IMR-90 (cell line): Measurements from ENCODE around the gene TCF7L1. TPM values are rescaled to one million over a fixed set of nuclear protein-coding genes. Genes with fewer than 3 reads are reported as not detected.
A peak's percentile ranks its signal among the peaks of the same experiment; 100 is the strongest.

ENCODE experiments used
- ATAC-seq: fragments of 200-7000 bp; cut with Tn5 transposase; 2 replicates; pipeline ENCODE4 v1.9.1; 2020; ENCODE audit warnings: low read depth, mild to moderate bottlenecking, moderate library complexity
- BruUV-seq: library from RNA; stranded (reverse); fragments of 400-500 nt; replicated peaks from 2 replicates; lab custom pipeline; 2021; lab: Mats Ljungman, UMichigan
- CTCF ChIA-PET: fragments of 300-600 bp; formaldehyde crosslinking; extraction: SDS; loops from one replicate; lab custom pipeline; 2021; ENCODE audit warnings: antibody characterized with exemption; lab: Yijun Ruan, JAX
- POLR2A ChIA-PET: fragments of 300-600 bp; sonication (Branson Sonifier 250); formaldehyde crosslinking; loops from one replicate; lab custom pipeline; 2022; ENCODE audit warnings: antibody characterized with exemption; ENCODE audit not compliant: unreplicated experiment; lab: Charles Lee
- DNase-seq: peaks from one replicate; pipeline ENCODE4 v3.0.0; 2013
- H2AFZ ChIP-seq: replicated peaks from 2 replicates; pipeline ENCODE3; 2013; ENCODE audit warnings: low read length, mild to moderate bottlenecking; ENCODE audit not compliant: poor library complexity
- H2AK5ac ChIP-seq: 2 replicates; pipeline ENCODE4 v1.6.1; 2013; ENCODE audit warnings: low read depth, low read length, inconsistent platforms
- H2AK9ac ChIP-seq: replicated peaks from 2 replicates; pipeline ENCODE3; 2013; ENCODE audit warnings: mild to moderate bottlenecking, low read depth, low read length, moderate library complexity; ENCODE audit not compliant: poor library complexity
- H2BK120ac ChIP-seq: 2 replicates; pipeline ENCODE4 v1.6.1; 2013; ENCODE audit warnings: low read depth, low read length, inconsistent platforms
- H2BK15ac ChIP-seq: 3 replicates; pipeline ENCODE4 v1.6.1; 2013; ENCODE audit warnings: low read depth, low read length, inconsistent platforms
- H2BK20ac ChIP-seq: 2 replicates; pipeline ENCODE4 v1.6.1; 2013; ENCODE audit warnings: low read depth, mild to moderate bottlenecking, inconsistent platforms, low read length, moderate library complexity
- H2BK5ac ChIP-seq: 2 replicates; pipeline ENCODE4 v1.6.1; 2013; ENCODE audit warnings: mild to moderate bottlenecking, low read depth, low read length, inconsistent platforms; ENCODE audit not compliant: poor library complexity, severe bottlenecking
- H3K14ac ChIP-seq: replicated peaks from 2 replicates; pipeline ENCODE4 v1.6.1; 2013; ENCODE audit warnings: low read depth, low read length, inconsistent platforms
- H3K18ac ChIP-seq: 2 replicates; pipeline ENCODE4 v1.6.1; 2013; ENCODE audit warnings: low read depth, low read length, control low read depth
- H3K23ac ChIP-seq: 2 replicates; pipeline ENCODE4 v1.6.1; 2013; ENCODE audit warnings: low read depth, low read length, inconsistent platforms
- H3K27ac ChIP-seq: 2 replicates; pipeline ENCODE4 v1.5.1; 2013; ENCODE audit warnings: mild to moderate bottlenecking, control low read depth, low read length; ENCODE audit not compliant: insufficient read depth
- H3K27me3 ChIP-seq: 2 replicates; pipeline ENCODE4 v1.6.1; 2013; ENCODE audit warnings: low read length; ENCODE audit not compliant: control insufficient read depth, insufficient read depth
- H3K36me3 ChIP-seq: 2 replicates; pipeline ENCODE4 v1.6.1; 2013; ENCODE audit warnings: low read length, mixed read lengths; ENCODE audit not compliant: control insufficient read depth, insufficient read depth
- H3K4ac ChIP-seq: 2 replicates; pipeline ENCODE4 v1.6.1; 2013; ENCODE audit warnings: low read depth, low read length, inconsistent platforms
- H3K4me1 ChIP-seq: 2 replicates; pipeline ENCODE4 v1.6.1; 2013; ENCODE audit warnings: low read length, mixed read lengths; ENCODE audit not compliant: control insufficient read depth, insufficient read depth
- H3K4me2 ChIP-seq: 2 replicates; pipeline ENCODE4 v1.6.1; 2013; ENCODE audit warnings: low read depth, mild to moderate bottlenecking, control low read depth, low read length, moderate library complexity
- H3K4me3 ChIP-seq: 2 replicates; pipeline ENCODE4 v1.5.1; 2013; ENCODE audit warnings: low read depth, mild to moderate bottlenecking, control low read depth, low read length, moderate library complexity; ENCODE audit not compliant: insufficient read depth
- H3K56ac ChIP-seq: 2 replicates; pipeline ENCODE4 v1.6.1; 2013; ENCODE audit warnings: low read length, inconsistent platforms; ENCODE audit not compliant: insufficient read depth; ENCODE audit errors: extremely low read depth
- H3K79me1 ChIP-seq, 2 experiments: 2 replicates each; pipeline ENCODE4 v1.6.1; 2013; ENCODE audit warnings: low read length in 2 of 2, inconsistent platforms in 1 of 2, low read depth in 1 of 2
- H3K9ac ChIP-seq: 2 replicates; pipeline ENCODE4 v1.6.1; 2013; ENCODE audit warnings: low read depth, low read length, control low read depth
- H3K9me1 ChIP-seq: 2 replicates; pipeline ENCODE4 v1.6.1; 2013; ENCODE audit warnings: low read length, inconsistent platforms; ENCODE audit not compliant: insufficient read depth
- H3K9me3 ChIP-seq: 2 replicates; pipeline ENCODE4 v1.6.1; 2013; ENCODE audit warnings: low read length; ENCODE audit not compliant: control insufficient read depth, insufficient read depth
- H4K20me1 ChIP-seq: 2 replicates; pipeline ENCODE4 v1.6.1; 2013; ENCODE audit warnings: low read length, inconsistent platforms; ENCODE audit not compliant: insufficient read depth
- H4K5ac ChIP-seq: 2 replicates; pipeline ENCODE4 v1.6.1; 2013; ENCODE audit warnings: mild to moderate bottlenecking, low read depth, low read length, control low read depth
- H4K8ac ChIP-seq, 2 experiments: 2 replicates each; pipeline ENCODE4 v1.6.1; 2013; ENCODE audit warnings: low read depth in 2 of 2, low read length in 2 of 2, control low read depth in 1 of 2, inconsistent platforms in 1 of 2
- H4K91ac ChIP-seq: 2 replicates; pipeline ENCODE4 v1.6.1; 2013; ENCODE audit warnings: low read depth, low read length, inconsistent platforms; ENCODE audit not compliant: insufficient read depth
- MAZ ChIP-seq: IDR thresholded peaks from 2 replicates; pipeline ENCODE4 v1.6.1; 2012; ENCODE audit warnings: low read depth, mild to moderate bottlenecking, low read length, improper control_type of control experiment, moderate library complexity, borderline replicate concordance
- MXI1 ChIP-seq: IDR thresholded peaks from 2 replicates; pipeline ENCODE4 v1.6.1; 2012; ENCODE audit warnings: low read depth, mild to moderate bottlenecking, low read length, moderate library complexity, borderline replicate concordance
- POLR2A ChIP-seq: IDR thresholded peaks from 2 replicates; pipeline ENCODE4 v1.6.1; 2012; ENCODE audit warnings: mild to moderate bottlenecking, low read depth, low read length
- whole genome bisulfite sequencing, 2 experiments: methylation state at CpG; one replicate each; pipeline versions ENCODE4 v1.1.5 to v1.1.7; 2013; ENCODE audit warnings: missing lambda C conversion rate in 2 of 2; ENCODE audit not compliant: insufficient read length in 1 of 2; ENCODE audit errors: extremely low coverage in 2 of 2; 5-methylcytosine and 5-hydroxymethylcytosine counted together
- dilution Hi-C: fragments of 300-500 bp; cut with HindIII; formaldehyde crosslinking; loops from one replicate; pipeline ENCODE4 v1.14.3; 2018; ENCODE audit warnings: low sequenced_read_pairs; ENCODE audit not compliant: unreplicated experiment
- in situ Hi-C: fragments of 300-500 bp; cut with MboI; formaldehyde crosslinking; loops from 3 replicates; pipeline ENCODE4 v1.14.3; 2019; ENCODE audit warnings: low sequenced_read_pairs, inconsistent platforms, mixed read lengths
- intact Hi-C: fragments of 100-400 bp; cut with micrococcal nuclease; formaldehyde crosslinking; loops from 2 replicates; pipeline ENCODE4 v1.10.0; 2022
- polyA plus RNA-seq, 3 experiments: library from polyadenylated mRNA; depleted of rRNA; stranded (reverse); fragments of >200 nt; gene quantifications; 2 replicates each; pipeline ENCODE4 v1.2.3, GENCODE V29; 2012; ENCODE audit warnings: low replicate concordance in 1 of 3
- total RNA-seq: library from RNA; depleted of rRNA; stranded (reverse); fragments of >200 nt; gene quantifications from 2 replicates; pipeline ENCODE4 v1.2.3, GENCODE V29; 2012

TCF7L1 gene
- total and polyA plus RNA-seq, 2 of the 4 experiments (the other 2 are of a cell fraction) = 0.72 to 11.1 TPM

DNA sequence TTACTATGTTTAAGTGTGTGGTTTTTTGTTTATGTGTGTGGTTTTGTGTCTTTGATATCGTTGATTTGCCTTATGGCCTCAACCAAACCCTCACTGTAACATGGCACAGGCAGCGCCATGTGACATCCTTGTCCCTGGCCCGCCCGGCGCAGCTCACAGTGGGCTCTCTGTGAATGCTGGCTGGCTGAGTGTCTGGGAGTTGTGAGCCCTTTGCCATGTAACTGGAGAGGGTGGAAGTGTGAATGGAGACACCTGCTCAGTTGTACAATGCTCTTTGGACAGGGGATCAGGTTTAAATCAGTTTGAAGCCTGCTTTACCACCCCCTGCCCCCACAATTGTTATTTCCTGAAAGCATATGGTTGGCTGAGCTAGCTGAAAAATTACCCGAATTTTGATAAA is 41.8 kb downstream of the TCF7L1 start:
- peaks cover 25% of the 10 kb centered on the region for H3K4me1 ChIP-seq
- no peak overlapping the region for H3K4me3 ChIP-seq
- no peak overlapping the region for H4K8ac ChIP-seq
- no peak overlapping the region for H2AFZ ChIP-seq
- no TSS peak for BruUV-seq
- in situ Hi-C loops = no loop called here
- 0 out of 2 replicates have a peak, but pooled peaks cover 2% of the 10 kb centered on the region for H3K9me3 ChIP-seq
- H3K4ac ChIP-seq = 0 out of 2 replicates have a peak overlapping the region, but pooled peaks have one; percentile 7
- no peak overlapping the region for H3K56ac ChIP-seq
- H4K20me1 ChIP-seq = peaks cover 82% of the 10 kb centered on the region
- no peak overlapping the region for H3K9ac ChIP-seq
- 0 out of 3 replicates have a peak overlapping the region, but pooled peaks have one; percentile 7 for H2BK15ac ChIP-seq
- H3K14ac ChIP-seq = no peak overlapping the region; the same call in 1 of the 2 replicates
- H3K23ac ChIP-seq = no peak overlapping the region
- no peak overlapping the region for H3K4me2 ChIP-seq
- H3K79me1 ChIP-seq = peaks cover 36 to 91% of the 10 kb centered on the region in 2 experiments
- no peak overlapping the region for H3K27ac ChIP-seq
- dilution Hi-C loops = no loop called here
- CTCF ChIA-PET = interaction anchor here (1.4 kb wide), 1 partner anchor 12 kb away, joined by 4 read pairs; no protein-coding TSS in a partner anchor
- WGBS, 2 experiments = no CpG with 5 or more reads among the region's 6 CpGs
- H3K9me1 ChIP-seq = peaks cover 34% of the 10 kb centered on the region
- POLR2A ChIA-PET = no interaction called here
- intact Hi-C loops = no loop called here
- H2AK5ac ChIP-seq = peak overlapping the region; percentile 56; the same call in 1 of the 2 replicates
- H3K18ac ChIP-seq = no peak overlapping the region
- no peak overlapping the region for H2AK9ac ChIP-seq
- no peaks in the 10 kb centered on the region for H3K27me3 ChIP-seq
- H3K36me3 ChIP-seq = 0 out of 2 replicates have a peak, but pooled peaks cover 1% of the 10 kb centered on the region
- 0 out of 2 replicates have a peak overlapping the region, but pooled peaks have one; percentile 54 for H2BK20ac ChIP-seq
- no peak overlapping the region for H2BK5ac ChIP-seq
- no peak for ATAC-seq
- H4K91ac ChIP-seq = no peak overlapping the region
- H4K5ac ChIP-seq = no peak overlapping the region
- no peak for DNase-seq
- no peak overlapping the region for H2BK120ac ChIP-seq
- TF ChIP-seq MAZ = no peak
- no peak for TF ChIP-seq MXI1
- no peak for TF ChIP-seq POLR2A
